Ectodermal cell (in vitro differentiated cells): ENCODE data around the gene RAD51B.
"Not testable (repeated sequence)": the region's sequence is repeated elsewhere in the genome, so short reads cannot be mapped to it uniquely, and the experiment has no call there.

Experiments used
- H3K27ac ChIP-seq: 2 replicates; pipeline ENCODE4 v1.7.0; 2013; ENCODE audit warnings: mild to moderate bottlenecking, low read depth, low read length; ENCODE audit not compliant: insufficient read depth, poor library complexity, severe bottlenecking
- H3K27me3 ChIP-seq: 2 replicates; pipeline ENCODE4 v1.7.0; 2013; ENCODE audit warnings: mild to moderate bottlenecking, low read length; ENCODE audit not compliant: insufficient read depth, control insufficient read depth, poor library complexity, severe bottlenecking
- H3K36me3 ChIP-seq: one replicate; pipeline ENCODE4 v1.7.0; 2013; ENCODE audit warnings: low read length; ENCODE audit not compliant: control insufficient read depth, insufficient read depth
- H3K4me1 ChIP-seq: one replicate; pipeline ENCODE4 v1.7.0; 2013; ENCODE audit warnings: low read length; ENCODE audit not compliant: control insufficient read depth, insufficient read depth
- H3K4me3 ChIP-seq: 2 replicates; pipeline ENCODE4 v1.7.0; 2013; ENCODE audit warnings: low read depth, low read length, control low read depth; ENCODE audit not compliant: insufficient read depth
- H3K9me3 ChIP-seq: 2 replicates; pipeline ENCODE4 v1.7.0; 2013; ENCODE audit warnings: mild to moderate bottlenecking, low read length, moderate library complexity; ENCODE audit not compliant: control insufficient read depth
- WGBS, 2 experiments: methylation state at CpG; one replicate each; pipeline ENCODE4 v1.1.7; 2013; ENCODE audit warnings: missing lambda C conversion rate in 2 of 2; 5-methylcytosine and 5-hydroxymethylcytosine counted together

RAD51B gene

DNA sequence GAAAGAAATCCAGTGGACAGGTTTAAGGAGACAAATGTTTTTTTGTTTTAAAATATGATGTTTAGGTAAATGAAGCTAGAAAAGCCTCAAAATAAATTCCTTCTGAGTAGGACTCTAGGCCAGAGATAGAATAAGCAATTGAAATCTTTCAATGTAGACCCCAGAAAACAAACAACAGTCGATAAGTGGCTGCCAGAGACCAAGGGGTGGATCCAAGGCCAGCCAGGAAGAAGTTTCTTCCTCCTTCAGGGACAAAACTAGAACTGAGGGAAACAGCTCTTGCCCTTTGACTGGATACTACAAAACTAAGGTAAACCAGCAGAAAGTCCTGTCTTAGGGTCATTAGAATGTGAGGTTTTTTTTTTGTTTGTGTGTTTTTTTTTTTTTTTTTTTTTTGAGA is 481.6 kb downstream of the RAD51B start:
- no peaks in the 10 kb centered on the region for H3K36me3 ChIP-seq
- H3K27me3 ChIP-seq = no peaks in the 10 kb centered on the region
- no peak overlapping the region for H3K27ac ChIP-seq
- no peak overlapping the region for H3K4me3 ChIP-seq
- H3K4me1 ChIP-seq = peaks cover 6% of the 10 kb centered on the region
- no peaks in the 10 kb centered on the region for H3K9me3 ChIP-seq
- 94 to 95% methylated on average over 1 of the region's 1 CpG for WGBS, 2 experiments

- H3K4me3 ChIP-seq, H3K9me3 ChIP-seq, H3K4me1 ChIP-seq, H3K36me3 ChIP-seq, H3K27me3 ChIP-seq, H3K27ac ChIP-seq: not testable (repeated sequence)
- 92 to 98% methylated on average over 2 of the region's 2 CpGs for WGBS, 2 experiments
Measured at GRCh38 chr14:68302938-68303337, 483.4 kb downstream of the RAD51B start.

GRCh38 chr14:68305738-68306137 is 486.2 kb downstream of the RAD51B start:
- peaks cover 9% of the 10 kb centered on the region for H3K4me1 ChIP-seq
- no peaks in the 10 kb centered on the region for H3K36me3 ChIP-seq
- H3K27me3 ChIP-seq = no peaks in the 10 kb centered on the region
- 91 to 95% methylated on average over 4 of the region's 4 CpGs for WGBS, 2 experiments
- H3K4me3 ChIP-seq = no peak overlapping the region
- H3K9me3 ChIP-seq = no peaks in the 10 kb centered on the region
- H3K27ac ChIP-seq = no peak overlapping the region

GRCh38 chr14:68306265-68306933 is 486.8 kb downstream of the RAD51B start:
- 94% methylated on average over 4 of the region's 4 CpGs for WGBS, 2 experiments
- H3K27me3 ChIP-seq = no peaks in the 10 kb centered on the region
- H3K27ac ChIP-seq = no peak overlapping the region
- H3K36me3 ChIP-seq = no peaks in the 10 kb centered on the region
- no peak overlapping the region for H3K4me3 ChIP-seq
- peaks cover 9% of the 10 kb centered on the region for H3K4me1 ChIP-seq
- H3K9me3 ChIP-seq = no peaks in the 10 kb centered on the region

GRCh38 chr14:68306934-68307789 is 487.6 kb downstream of the RAD51B start:
- H3K27me3 ChIP-seq = no peaks in the 10 kb centered on the region
- no peaks in the 10 kb centered on the region for H3K36me3 ChIP-seq
- H3K9me3 ChIP-seq = no peaks in the 10 kb centered on the region
- WGBS, 2 experiments = 95% methylated on average over 8 of the region's 8 CpGs
- no peak overlapping the region for H3K27ac ChIP-seq
- H3K4me1 ChIP-seq = peaks cover 9% of the 10 kb centered on the region
- H3K4me3 ChIP-seq = no peak overlapping the region

- no peak overlapping the region for H3K27ac ChIP-seq
- 86 to 89% methylated on average over 4 of the region's 4 CpGs for WGBS, 2 experiments
- H3K36me3 ChIP-seq = no peaks in the 10 kb centered on the region
Measured at GRCh38 chr14:68307790-68308168, 488.2 kb downstream of the RAD51B start.

DNA sequence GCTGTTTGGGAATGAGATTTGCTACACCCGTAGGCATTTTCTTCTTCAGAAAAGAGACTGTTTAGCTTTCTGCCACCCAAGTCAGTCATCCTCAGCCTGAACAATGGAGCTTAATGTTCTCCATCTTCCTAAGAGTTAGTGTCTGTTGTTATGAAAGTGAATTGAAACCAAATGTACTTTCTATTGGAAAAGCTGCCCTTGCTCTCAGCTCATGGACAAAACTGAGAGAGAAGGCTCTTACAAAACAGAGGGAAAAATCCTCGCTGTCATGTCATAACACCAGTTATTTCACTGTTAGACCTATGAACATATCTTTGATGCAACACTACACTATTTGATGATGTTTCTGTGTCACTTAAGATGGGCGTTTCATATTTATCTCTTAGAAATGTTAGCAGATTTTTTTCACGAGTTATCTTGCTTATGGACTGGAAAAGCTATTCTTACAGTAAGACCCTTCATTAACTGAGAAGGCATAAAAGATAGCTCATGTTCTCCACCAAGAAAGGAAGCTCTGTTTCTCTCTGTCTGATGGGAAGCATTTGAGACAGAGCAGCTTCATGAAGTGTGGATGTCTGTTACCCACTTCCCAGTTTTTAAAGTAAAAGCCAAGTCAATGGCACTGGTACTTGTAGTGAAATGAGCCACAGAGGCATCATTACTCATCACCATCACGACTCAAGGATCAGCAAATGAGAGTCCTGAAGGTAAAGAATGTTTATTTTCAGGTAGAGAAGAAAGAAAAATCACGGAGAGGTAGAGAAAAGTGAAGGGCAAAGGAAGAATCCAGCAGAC is 489.3 kb downstream of the RAD51B start:
- H3K9me3 ChIP-seq = no peaks in the 10 kb centered on the region
- 90% methylated on average over 5 to 6 of the region's 6 CpGs for WGBS, 2 experiments
- H3K27ac ChIP-seq = no peak overlapping the region
- no peak overlapping the region for H3K4me3 ChIP-seq
- no peaks in the 10 kb centered on the region for H3K36me3 ChIP-seq
- H3K27me3 ChIP-seq = no peaks in the 10 kb centered on the region
- peaks cover 20% of the 10 kb centered on the region for H3K4me1 ChIP-seq

More at GRCh38 chr14:68307790-68308168, 488.2 kb downstream of the RAD51B start:
- H3K4me3 ChIP-seq = no peak overlapping the region
- no peaks in the 10 kb centered on the region for H3K27me3 ChIP-seq
- H3K9me3 ChIP-seq = no peaks in the 10 kb centered on the region
- peaks cover 9% of the 10 kb centered on the region for H3K4me1 ChIP-seq

DNA sequence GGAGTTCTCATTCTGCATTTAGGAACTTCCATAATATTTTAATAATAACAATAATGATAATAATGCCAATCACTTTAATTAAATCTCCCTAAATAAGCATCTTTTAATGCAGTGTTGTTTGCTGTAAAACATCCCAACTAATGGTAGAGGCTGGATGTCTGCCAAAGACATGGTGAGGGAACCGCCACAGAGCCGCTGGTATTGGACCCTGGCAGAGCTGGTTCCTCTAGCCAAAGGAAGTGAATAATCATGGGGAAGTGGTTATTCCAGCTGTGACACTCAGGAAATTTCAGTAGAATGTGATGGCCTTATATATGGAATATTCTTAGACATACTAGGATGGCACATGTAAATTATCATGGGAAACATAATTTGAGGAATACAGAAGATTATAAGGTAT is 490.0 kb downstream of the RAD51B start:
- H3K4me1 ChIP-seq = peaks cover 27% of the 10 kb centered on the region
- 95 to 97% methylated on average over 2 of the region's 2 CpGs for WGBS, 2 experiments
- no peaks in the 10 kb centered on the region for H3K27me3 ChIP-seq
- no peak overlapping the region for H3K4me3 ChIP-seq
- no peaks in the 10 kb centered on the region for H3K9me3 ChIP-seq
- H3K36me3 ChIP-seq = no peaks in the 10 kb centered on the region
- H3K27ac ChIP-seq = no peak overlapping the region

GRCh38 chr14:68312300-68312699 is 492.7 kb downstream of the RAD51B start:
- H3K4me1 ChIP-seq = peaks cover 29% of the 10 kb centered on the region
- WGBS, 2 experiments = 93 to 98% methylated on average over 3 of the region's 3 CpGs
- H3K27ac ChIP-seq = no peak overlapping the region

More at GRCh38 chr14:68312300-68312699, 492.7 kb downstream of the RAD51B start:
- no peaks in the 10 kb centered on the region for H3K9me3 ChIP-seq
- no peaks in the 10 kb centered on the region for H3K27me3 ChIP-seq
- no peaks in the 10 kb centered on the region for H3K36me3 ChIP-seq
- H3K4me3 ChIP-seq = no peak overlapping the region
